ENCODE data around the gene EME2.

Gene EME2

DNA sequence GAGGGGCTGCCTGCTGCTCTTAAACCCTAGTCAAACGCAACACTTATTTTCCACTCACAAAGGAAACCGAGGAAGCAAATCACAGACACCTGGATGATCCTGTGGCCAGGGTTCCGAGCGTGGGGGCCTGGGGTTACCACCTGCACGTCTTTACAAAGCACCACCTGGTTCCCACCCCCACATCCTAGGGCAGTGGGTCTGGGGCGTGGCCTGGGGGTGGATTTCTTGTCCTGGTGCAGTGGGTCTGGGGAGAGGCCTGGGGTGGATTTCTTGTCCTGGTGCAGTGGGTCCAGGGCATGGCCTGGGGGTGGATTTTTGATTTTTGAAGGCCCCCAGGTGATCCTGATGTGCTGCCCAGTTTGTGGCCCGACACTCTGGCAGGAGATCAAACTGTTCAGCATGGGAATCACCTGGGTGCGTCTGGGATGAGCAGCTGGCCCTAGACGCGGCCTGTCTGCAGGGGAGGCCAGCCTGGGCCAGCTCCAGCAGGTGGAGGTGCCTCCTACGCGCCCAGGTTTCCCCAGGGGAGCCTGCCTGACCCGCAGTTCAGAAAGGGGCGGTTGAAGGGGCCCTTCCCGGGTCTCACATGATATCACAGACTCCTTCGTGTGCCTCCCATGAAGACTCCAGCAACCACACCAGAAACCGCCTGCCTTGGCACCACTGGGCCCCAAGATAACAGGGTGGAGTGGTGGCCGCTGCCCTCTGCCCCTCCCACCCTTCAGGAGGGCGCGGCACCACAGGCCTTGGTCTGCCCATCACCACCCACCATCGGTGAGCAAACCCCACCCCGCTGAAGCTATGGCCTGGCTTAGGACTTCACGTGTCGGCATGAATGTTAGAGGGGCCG is 47.7 kb downstream of the EME2 start:
- DNase-seq, result no peak

DNA sequence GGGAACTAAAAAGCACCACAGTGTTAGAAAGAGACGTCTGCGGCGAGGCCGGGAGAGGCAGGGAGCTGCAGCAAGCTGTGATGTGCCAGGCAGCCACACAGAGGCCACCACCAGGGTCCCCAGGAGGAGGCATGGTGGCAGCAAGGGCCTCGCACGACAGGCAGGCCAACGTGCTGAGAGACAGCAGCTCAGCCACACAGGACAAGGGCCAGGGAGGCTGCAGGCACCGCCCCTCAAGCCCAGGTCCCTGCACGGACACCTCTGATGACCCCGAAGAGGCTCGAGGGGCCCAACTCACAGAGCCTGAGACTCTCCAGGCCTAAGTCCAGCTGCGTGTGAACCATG is 48.3 kb downstream of the EME2 start:
- no peak for DNase-seq

DNA sequence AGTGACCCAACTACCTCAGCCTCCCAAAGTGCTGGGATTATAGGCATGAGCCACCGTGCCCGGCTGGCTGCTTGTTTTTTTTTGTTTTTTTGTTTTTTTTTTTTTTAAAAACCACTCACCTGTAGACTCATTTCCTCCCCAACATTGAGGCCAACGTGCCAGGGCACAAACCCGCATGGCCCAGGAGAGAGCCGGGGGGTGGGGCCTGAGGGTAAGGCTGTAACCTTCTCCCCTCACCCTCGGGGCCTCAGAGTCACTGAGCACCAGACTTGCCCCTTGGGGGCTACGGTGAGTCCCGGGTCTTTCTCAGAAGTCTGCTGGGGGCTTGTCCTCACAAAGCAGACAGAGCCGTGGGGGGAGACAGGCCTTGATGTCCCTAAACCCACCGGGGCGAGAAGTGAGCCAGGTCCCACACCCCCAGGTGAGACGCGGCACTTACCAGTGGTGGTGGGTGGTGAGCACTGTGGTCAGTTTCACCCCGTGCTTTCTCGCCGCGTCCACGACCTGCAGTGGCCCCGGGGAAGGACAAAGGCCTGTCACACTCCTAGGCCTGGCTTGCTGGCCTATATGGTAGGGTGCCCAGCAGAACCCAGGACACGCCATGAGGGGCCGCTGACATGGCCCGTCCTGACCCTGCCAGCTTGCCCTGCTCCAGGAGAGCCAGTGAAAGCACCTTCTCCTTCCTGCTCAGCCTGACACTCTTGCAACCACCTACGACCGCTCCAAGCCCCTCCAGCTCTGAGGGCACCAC is 49.4 kb downstream of the EME2 start:
- no peak for DNase-seq

DNA sequence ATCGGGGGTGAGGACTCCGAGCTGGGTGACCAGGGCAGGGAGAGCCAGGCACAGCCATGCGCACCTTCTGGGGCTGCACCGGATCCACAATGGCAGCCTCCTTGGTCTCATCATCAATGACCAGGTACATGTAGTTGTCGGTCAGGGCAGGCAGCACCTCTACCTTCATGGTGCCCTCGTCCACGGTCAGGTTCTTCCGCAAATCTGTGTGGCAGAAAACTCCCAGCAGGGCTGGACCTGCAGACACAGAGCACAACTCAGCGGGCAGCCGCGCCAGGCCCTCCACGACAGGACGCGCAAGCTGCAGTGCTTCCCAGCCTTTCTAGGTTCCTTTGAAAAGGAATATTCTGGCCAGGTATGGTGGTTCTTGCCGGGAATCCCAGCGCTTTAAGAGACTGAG is 50.2 kb downstream of the EME2 start:
- no peak for DNase-seq

DNA sequence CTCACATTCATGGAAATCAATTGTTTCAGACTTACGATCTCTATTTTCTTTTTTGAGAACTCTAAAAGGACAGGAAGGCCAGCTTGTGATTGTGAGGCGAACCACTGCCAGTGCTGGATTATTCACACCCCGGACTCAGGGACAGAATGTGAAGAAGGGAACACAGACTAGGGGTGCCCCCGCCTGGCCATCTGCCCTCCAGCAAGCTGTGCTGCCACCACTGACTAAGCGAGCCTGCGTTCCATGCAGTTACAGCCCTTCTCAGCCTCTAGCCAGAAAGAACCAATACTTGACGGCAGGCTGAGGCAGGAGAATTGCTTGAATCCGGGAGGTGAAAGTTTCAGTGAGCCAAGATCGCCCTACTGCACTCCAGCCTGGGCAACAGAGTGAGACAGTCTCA is 51.2 kb downstream of the EME2 start:
- DNase-seq, result peak; percentile 69

DNA sequence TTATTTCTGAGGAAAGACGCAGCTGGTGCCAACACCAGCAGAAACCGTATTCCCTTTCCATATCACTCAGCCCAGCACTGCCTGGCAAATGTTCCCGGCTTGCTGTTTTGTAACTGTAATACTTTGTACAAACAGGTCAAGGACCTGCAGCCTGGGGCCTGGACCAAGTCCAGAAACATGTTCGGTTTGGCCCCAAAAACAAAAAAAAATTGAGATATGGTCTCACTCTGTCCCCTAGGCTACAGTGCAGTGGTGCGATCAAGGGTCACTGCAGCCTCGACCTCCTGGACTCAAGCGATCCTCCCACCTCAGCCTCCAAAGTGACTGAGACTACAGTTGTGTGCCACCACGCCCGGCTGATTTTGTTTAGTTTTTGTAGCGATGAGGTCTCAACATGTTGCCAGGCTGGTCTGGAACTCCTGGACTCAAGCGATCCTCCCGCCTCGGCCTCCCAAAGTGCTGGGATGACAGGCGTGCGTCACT is 52.8 kb downstream of the EME2 start:
- no peak for DNase-seq
